ENCODE data around the gene DPEP3.
A peak's percentile ranks its signal among the peaks of the same experiment; 100 is the strongest.

The DPEP3 gene

DNA sequence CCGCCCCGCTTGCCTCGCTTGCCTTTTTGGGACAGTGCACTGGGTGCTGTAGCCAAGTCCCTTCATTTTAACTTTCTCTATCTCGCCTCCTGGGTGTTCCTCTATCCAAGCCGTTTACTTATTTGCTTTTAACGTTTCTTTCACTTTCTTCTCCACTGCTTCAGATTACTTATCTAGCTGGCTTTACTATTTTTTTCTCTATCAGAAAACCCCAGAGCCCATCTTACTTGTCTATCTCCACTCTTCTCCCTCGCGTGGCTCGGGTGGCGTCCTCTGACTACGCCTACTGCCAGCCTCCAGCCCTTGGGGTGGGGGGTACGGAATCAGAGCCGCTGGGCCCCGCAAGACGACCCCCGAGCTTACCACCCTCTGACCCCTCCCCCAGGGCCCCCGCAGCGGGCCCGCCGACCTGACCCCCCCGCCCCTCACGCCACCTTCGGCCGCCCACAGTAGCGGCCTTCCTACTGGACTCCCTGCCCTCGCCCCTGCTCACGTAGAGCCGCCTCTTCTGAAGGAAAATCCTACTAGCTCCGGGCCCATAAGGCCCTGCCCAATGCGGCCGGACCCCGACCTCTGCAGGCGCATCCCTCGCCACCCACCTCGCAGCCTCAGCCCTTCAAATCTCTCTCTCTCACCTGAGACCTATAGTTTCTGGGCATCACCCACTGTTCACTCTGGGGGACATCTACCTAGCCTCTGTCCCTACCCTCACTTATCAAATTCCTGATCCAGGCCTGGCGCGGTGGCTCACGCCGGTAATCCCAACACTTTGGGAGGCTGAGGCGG lies 10.9 kb downstream of the DPEP3 start:
- peak overlapping the region; percentile 82 for H3K4me3 ChIP-seq (ENCODE audit: low read length)
- DNase-seq (ENCODE audit: low read depth) = no peak
- TF ChIP-seq, protein P1, sequence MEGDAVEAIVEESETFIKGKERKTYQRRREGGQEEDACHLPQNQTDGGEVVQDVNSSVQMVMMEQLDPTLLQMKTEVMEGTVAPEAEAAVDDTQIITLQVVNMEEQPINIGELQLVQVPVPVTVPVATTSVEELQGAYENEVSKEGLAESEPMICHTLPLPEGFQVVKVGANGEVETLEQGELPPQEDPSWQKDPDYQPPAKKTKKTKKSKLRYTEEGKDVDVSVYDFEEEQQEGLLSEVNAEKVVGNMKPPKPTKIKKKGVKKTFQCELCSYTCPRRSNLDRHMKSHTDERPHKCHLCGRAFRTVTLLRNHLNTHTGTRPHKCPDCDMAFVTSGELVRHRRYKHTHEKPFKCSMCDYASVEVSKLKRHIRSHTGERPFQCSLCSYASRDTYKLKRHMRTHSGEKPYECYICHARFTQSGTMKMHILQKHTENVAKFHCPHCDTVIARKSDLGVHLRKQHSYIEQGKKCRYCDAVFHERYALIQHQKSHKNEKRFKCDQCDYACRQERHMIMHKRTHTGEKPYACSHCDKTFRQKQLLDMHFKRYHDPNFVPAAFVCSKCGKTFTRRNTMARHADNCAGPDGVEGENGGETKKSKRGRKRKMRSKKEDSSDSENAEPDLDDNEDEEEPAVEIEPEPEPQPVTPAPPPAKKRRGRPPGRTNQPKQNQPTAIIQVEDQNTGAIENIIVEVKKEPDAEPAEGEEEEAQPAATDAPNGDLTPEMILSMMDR (IDR thresholded peaks at IDR 0.05; ENCODE audit: insufficient read depth, low read depth, low read length, missing control alignments) = no peak

DNA sequence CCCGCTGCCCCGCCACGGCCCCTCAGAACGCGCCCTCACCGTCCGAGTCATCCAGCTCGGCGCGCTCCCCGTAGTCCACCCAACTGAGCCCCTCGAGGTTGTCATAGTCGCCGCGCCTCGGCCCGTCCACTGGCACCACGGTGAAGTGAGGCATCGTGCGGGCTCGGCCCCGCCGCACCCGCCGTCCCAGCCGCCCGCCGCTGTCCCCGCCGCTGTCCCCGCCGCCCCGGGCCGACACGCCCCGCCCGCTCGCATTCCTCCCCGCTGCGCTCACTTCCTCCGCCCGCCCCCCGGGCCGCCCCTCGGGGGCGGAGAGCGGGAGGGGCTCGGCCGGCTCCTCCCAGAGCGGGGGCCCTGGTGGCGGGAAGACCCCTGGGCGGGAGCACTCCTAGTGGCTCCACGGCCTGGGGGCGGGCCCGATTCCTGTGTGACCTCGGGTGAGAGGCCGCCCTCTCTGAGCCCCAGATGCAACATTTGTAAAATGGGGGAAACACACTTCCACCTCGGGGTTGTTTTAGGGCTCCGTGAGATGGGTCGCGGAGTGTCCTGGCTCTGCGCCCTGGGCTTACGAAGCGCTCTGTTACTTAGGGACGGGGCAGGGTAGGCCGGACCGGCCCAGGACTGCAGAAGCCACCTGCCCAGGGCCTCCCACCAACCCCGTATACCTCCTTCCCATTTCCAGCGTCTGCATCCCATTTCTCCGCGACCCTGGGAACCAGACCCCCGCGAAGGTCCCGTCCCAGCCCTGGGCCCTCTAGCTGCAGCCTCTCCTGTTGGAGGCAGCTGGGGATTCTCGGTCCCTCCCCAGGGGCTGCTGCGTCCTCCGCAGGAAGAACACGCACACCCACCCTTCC lies 11.7 kb downstream of the DPEP3 start, which contains the start of gene SLC12A4:
TSS of gene SLC12A4 (minus strand) at position 238 of the 854 bp plus-strand sequence. CDS start at position 154, 84 bp downstream.
- H3K4me3 ChIP-seq (ENCODE audit: low read length) = peak within 1 kb of the TSS; percentile 82
- peak; percentile 68 for DNase-seq (ENCODE audit: low read depth)
- TF ChIP-seq, protein P1 (IDR thresholded peaks at IDR 0.05; ENCODE audit: insufficient read depth, low read depth, low read length, missing control alignments) = no peak

DNA sequence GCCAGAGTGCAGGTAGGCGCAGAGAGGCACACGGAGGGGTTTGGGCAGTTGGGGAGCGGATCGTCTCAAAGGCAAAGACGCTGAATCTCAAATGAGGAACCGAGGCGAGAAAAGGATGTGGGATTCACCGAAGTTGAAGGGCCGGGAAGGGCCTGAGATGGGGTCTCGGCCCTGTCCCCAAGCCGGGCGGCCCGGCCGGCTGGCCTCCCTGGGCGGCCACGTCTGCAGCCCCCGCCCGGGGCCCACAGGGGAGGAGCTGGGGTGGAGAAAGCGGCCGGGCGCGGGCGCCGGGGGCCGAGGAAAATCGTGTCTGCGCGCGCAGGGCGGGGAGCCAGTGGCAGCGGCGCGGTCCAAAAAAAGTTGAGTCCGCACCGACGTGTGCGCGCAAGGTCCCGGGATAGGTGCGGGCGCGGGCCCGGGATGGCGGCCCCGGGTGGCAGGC lies 12.3 kb downstream of the DPEP3 start:
- TF ChIP-seq, protein P1 (IDR thresholded peaks at IDR 0.05; ENCODE audit: insufficient read depth, low read depth, low read length, missing control alignments) = no peak
- peak; percentile 21 for DNase-seq (ENCODE audit: low read depth)
- peak overlapping the region; percentile 82 for H3K4me3 ChIP-seq (ENCODE audit: low read length)

DNA sequence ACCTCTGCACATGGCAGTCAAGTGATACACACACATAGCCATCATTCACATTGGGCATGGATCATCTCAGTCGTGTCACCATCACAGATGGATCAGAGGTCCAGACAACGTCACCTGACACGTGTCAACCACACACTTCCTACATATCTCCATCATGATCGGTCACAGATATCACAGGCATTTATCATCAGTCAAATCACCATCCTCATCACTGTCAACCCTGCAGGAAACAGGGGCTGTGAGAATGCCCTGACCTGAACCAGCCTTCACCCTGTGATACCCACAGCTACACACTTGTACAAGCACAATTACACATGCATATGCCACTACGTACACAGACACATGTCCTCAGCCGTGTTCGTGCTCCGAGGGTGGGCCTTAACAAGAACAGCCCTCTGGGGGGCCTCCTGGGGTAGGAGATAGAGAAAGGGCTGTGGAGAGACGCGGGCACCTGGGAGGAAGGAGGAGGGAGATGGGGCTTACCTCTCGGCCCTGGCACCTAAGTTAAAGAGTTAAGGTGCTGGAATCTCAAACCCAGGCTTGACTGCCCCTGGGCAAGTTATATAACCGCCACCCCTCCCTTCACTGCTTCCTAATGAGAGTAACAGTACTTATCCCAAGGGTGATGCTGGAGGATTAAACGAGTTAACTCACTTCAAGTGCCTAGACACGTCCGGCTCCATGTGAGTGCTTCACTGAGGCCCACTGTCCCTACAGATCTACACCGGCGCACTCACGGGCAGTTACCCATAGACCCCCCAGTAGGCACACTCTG lies 12.9 kb downstream of the DPEP3 start:
- DNase-seq (ENCODE audit: low read depth) = peak; percentile 52
- peak overlapping the region; percentile 82 for H3K4me3 ChIP-seq (ENCODE audit: low read length)
- TF ChIP-seq, protein P1 (IDR thresholded peaks at IDR 0.05; ENCODE audit: insufficient read depth, low read depth, low read length, missing control alignments) = no peak

DNA sequence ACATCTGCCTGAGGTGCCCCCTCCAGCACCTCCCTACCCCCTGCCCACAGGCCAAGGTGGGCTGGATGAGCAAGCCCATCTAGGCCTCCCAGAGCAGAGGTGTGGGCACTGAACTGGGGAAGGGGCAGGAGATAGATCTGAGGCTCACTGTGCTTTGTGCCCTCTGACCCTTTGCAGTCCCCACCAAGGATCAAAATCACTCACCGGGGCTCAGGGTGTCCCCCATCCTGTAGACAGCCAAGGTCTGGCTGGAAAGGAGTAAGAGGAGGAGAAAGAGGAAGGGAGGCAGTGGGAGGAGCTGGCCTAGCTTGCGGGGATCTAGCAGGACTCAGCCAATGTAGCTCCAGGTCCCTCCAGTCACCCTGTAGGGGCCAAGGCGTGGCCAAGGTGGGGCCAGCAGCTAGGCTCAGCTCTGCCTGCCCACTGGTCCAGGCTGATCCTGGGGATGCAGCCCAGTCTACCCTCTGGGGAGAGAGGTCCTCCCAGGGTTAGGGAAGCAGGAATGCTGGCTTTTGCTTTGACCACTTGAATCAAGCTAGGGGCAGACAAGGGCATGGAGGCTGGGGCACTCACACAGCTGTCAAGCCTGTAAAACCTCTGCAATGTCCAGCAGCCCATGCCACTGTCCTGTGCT lies 13.6 kb downstream of the DPEP3 start:
- peak overlapping the region; percentile 82 for H3K4me3 ChIP-seq (ENCODE audit: low read length)
- DNase-seq (ENCODE audit: low read depth) = peak; percentile 58
- TF ChIP-seq, protein P1 (IDR thresholded peaks at IDR 0.05; ENCODE audit: insufficient read depth, low read depth, low read length, missing control alignments) = no peak

Measured in epithelial cell of esophagus (primary cell).